ENCODE measurements around the gene PRMT7. TPM values are rescaled to one million over a fixed set of nuclear protein-coding genes. Genes with fewer than 3 reads are reported as not detected.

The PRMT7 gene
- total RNA-seq, 1 donor from 2014 or later: 36.7 TPM

GRCh38 chr16:68360547-68360946, 49.7 kb downstream of the PRMT7 start:
- no peak overlapping the region for H2AFZ ChIP-seq (ENCODE audit: low read depth, low read length)
- H3K4me1 Mint-ChIP-seq (ENCODE audit: low read depth, unreplicated experiment): peaks cover 8% of the 10 kb centered on the region
- peaks cover 3% of the 10 kb centered on the region for H3K27me3 Mint-ChIP-seq (ENCODE audit: low read depth, unreplicated experiment)
- no peaks in the 10 kb centered on the region for H3K9me3 Mint-ChIP-seq (ENCODE audit: unreplicated experiment)
- no peaks in the 10 kb centered on the region for H3K36me3 ChIP-seq (ENCODE audit: insufficient read depth, low read length)
- H3K27me3 ChIP-seq (ENCODE audit: insufficient read depth, low read length): no peaks in the 10 kb centered on the region
- no peaks in the 10 kb centered on the region for H4K20me1 ChIP-seq (ENCODE audit: insufficient read depth, low read length)
- no peak overlapping the region for H3K4me2 ChIP-seq (ENCODE audit: low read length)
- H3K36me3 Mint-ChIP-seq (ENCODE audit: low read depth, unreplicated experiment): peaks cover 6% of the 10 kb centered on the region
- FAIRE-seq (no peak), DNase-seq (ENCODE audit: low read depth) (no peak)
- no peaks in the 10 kb centered on the region for H3K79me2 ChIP-seq (ENCODE audit: insufficient read depth, low read length)
- H3K9me3 ChIP-seq (ENCODE audit: insufficient read depth, low read depth, low read length): no peaks in the 10 kb centered on the region
- no peak overlapping the region for H3K27ac Mint-ChIP-seq (ENCODE audit: unreplicated experiment)
- no peak for TF ChIP-seq EZH2 (IDR thresholded peaks at IDR 0.05; ENCODE audit: insufficient read depth, low read length)
- TF ChIP-seq, protein P1, sequence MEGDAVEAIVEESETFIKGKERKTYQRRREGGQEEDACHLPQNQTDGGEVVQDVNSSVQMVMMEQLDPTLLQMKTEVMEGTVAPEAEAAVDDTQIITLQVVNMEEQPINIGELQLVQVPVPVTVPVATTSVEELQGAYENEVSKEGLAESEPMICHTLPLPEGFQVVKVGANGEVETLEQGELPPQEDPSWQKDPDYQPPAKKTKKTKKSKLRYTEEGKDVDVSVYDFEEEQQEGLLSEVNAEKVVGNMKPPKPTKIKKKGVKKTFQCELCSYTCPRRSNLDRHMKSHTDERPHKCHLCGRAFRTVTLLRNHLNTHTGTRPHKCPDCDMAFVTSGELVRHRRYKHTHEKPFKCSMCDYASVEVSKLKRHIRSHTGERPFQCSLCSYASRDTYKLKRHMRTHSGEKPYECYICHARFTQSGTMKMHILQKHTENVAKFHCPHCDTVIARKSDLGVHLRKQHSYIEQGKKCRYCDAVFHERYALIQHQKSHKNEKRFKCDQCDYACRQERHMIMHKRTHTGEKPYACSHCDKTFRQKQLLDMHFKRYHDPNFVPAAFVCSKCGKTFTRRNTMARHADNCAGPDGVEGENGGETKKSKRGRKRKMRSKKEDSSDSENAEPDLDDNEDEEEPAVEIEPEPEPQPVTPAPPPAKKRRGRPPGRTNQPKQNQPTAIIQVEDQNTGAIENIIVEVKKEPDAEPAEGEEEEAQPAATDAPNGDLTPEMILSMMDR (IDR thresholded peaks at IDR 0.05; ENCODE audit: insufficient read depth, low read depth, low read length): no peak
- H3K27ac ChIP-seq (ENCODE audit: low read depth, low read length): no peak overlapping the region
- no peak overlapping the region for H3K4me3 ChIP-seq (ENCODE audit: insufficient read depth, low read depth, low read length)
- no peak overlapping the region for H3K4me3 Mint-ChIP-seq (ENCODE audit: unreplicated experiment)
- no peak overlapping the region for H3K9ac ChIP-seq (ENCODE audit: low read length)
- no peaks in the 10 kb centered on the region for H3K4me1 ChIP-seq (ENCODE audit: insufficient read depth, low read length)

GRCh38 chr16:68360956-68361355, 50.1 kb downstream of the PRMT7 start:
- Histone ChIP-seq H3K4me1 (ENCODE audit: insufficient read depth, low read length) (no peaks in the 10 kb centered on the region), H3K9ac (ENCODE audit: low read length) (no peak overlapping the region), H3K4me2 (ENCODE audit: low read length) (no peak overlapping the region), H4K20me1 (ENCODE audit: insufficient read depth, low read length) (no peaks in the 10 kb centered on the region), H3K79me2 (ENCODE audit: insufficient read depth, low read length) (no peaks in the 10 kb centered on the region), H2AFZ (ENCODE audit: low read depth, low read length) (no peak overlapping the region), H3K9me3 (ENCODE audit: insufficient read depth, low read depth, low read length) (no peaks in the 10 kb centered on the region), H3K27ac (ENCODE audit: low read depth, low read length) (no peak overlapping the region), H3K27me3 (ENCODE audit: insufficient read depth, low read length) (no peaks in the 10 kb centered on the region), H3K36me3 (ENCODE audit: insufficient read depth, low read length) (no peaks in the 10 kb centered on the region), H3K4me3 (ENCODE audit: insufficient read depth, low read depth, low read length) (no peak overlapping the region)
- Mint-ChIP-seq H3K4me3 (ENCODE audit: unreplicated experiment) (no peak overlapping the region), H3K4me1 (ENCODE audit: low read depth, unreplicated experiment) (peaks cover 7% of the 10 kb centered on the region), H3K27ac (ENCODE audit: unreplicated experiment) (no peak overlapping the region), H3K27me3 (ENCODE audit: low read depth, unreplicated experiment) (peaks cover 3% of the 10 kb centered on the region), H3K9me3 (ENCODE audit: unreplicated experiment) (no peaks in the 10 kb centered on the region), H3K36me3 (ENCODE audit: low read depth, unreplicated experiment) (peaks cover 6% of the 10 kb centered on the region)
- FAIRE-seq: no peak
- no peak for TF ChIP-seq EZH2 (IDR thresholded peaks at IDR 0.05; ENCODE audit: insufficient read depth, low read length)
- TF ChIP-seq, protein P1 (IDR thresholded peaks at IDR 0.05; ENCODE audit: insufficient read depth, low read depth, low read length): no peak
- DNase-seq (ENCODE audit: low read depth): no peak

GRCh38 chr16:68361485-68361884, 50.7 kb downstream of the PRMT7 start:
- Histone ChIP-seq H3K4me2 (ENCODE audit: low read length) (no peak overlapping the region), H3K4me3 (ENCODE audit: insufficient read depth, low read depth, low read length) (no peak overlapping the region), H3K27ac (ENCODE audit: low read depth, low read length) (no peak overlapping the region), H3K9me3 (ENCODE audit: insufficient read depth, low read depth, low read length) (no peaks in the 10 kb centered on the region), H3K79me2 (ENCODE audit: insufficient read depth, low read length) (no peaks in the 10 kb centered on the region), H4K20me1 (ENCODE audit: insufficient read depth, low read length) (no peaks in the 10 kb centered on the region), H3K9ac (ENCODE audit: low read length) (no peak overlapping the region), H3K36me3 (ENCODE audit: insufficient read depth, low read length) (no peaks in the 10 kb centered on the region), H3K27me3 (ENCODE audit: insufficient read depth, low read length) (no peaks in the 10 kb centered on the region), H3K4me1 (ENCODE audit: insufficient read depth, low read length) (no peaks in the 10 kb centered on the region), H2AFZ (ENCODE audit: low read depth, low read length) (no peak overlapping the region)
- peaks cover 3% of the 10 kb centered on the region for H3K27me3 Mint-ChIP-seq (ENCODE audit: low read depth, unreplicated experiment)
- peaks cover 5% of the 10 kb centered on the region for H3K4me1 Mint-ChIP-seq (ENCODE audit: low read depth, unreplicated experiment)
- TF ChIP-seq EZH2 (IDR thresholded peaks at IDR 0.05; ENCODE audit: insufficient read depth, low read length): no peak
- peaks cover 6% of the 10 kb centered on the region for H3K36me3 Mint-ChIP-seq (ENCODE audit: low read depth, unreplicated experiment)
- no peak overlapping the region for H3K27ac Mint-ChIP-seq (ENCODE audit: unreplicated experiment)
- H3K9me3 Mint-ChIP-seq (ENCODE audit: unreplicated experiment): no peaks in the 10 kb centered on the region
- no peak for DNase-seq (ENCODE audit: low read depth)
- H3K4me3 Mint-ChIP-seq (ENCODE audit: unreplicated experiment): no peak overlapping the region
- FAIRE-seq: no peak

All from astrocyte (in vitro differentiated cells and primary cell).